ENCODE results near the gene GAL3ST1. TPM values are rescaled to one million over a fixed set of nuclear protein-coding genes. Genes with fewer than 3 reads are reported as not detected.

GAL3ST1 gene
- total and polyA plus RNA-seq, 2 of the 8 experiments (the other 6 are each of a cell fraction or from before 2014, with no cell fraction given), result 11.0 to 32.5 TPM

GRCh38 chr22:30506507-30506968, 67.9 kb downstream of the GAL3ST1 start:
- H3K79me1 ChIP-seq (ENCODE audit: low read depth, low read length), result no peaks in the 10 kb centered on the region
- TF ChIP-seq POLR2A (IDR thresholded peaks at IDR 0.05; ENCODE audit: control extremely low read depth in 1 of 2, low read depth in 2 of 2, low read length in 2 of 2), result no peak
- TF ChIP-seq BCL11A (IDR thresholded peaks at IDR 0.05; ENCODE audit: low read depth in 2 of 2, low read length in 2 of 2), result no peak
- no peak for TF ChIP-seq SIX5 (IDR thresholded peaks at IDR 0.05; ENCODE audit: low read depth, low read length)
- TF ChIP-seq TBP (IDR thresholded peaks at IDR 0.05; ENCODE audit: low read depth, low read length), result no peak
- no peak for TF ChIP-seq RNF2 (IDR thresholded peaks at IDR 0.05; ENCODE audit: borderline replicate concordance, low read depth, low read length, missing control alignments, poor library complexity, severe bottlenecking)
- no peak for TF ChIP-seq CHD2 (IDR thresholded peaks at IDR 0.05; ENCODE audit: low read length)
- TF ChIP-seq POU5F1 (IDR thresholded peaks at IDR 0.05; ENCODE audit: low read depth, low read length), result no peak
- H2AK5ac ChIP-seq (ENCODE audit: low read depth, low read length), result no peak overlapping the region
- H3K56ac ChIP-seq (replicated peaks; ENCODE audit: insufficient read length, low read depth, low read length), result no peak overlapping the region
- no peaks in the 10 kb centered on the region for H3K79me2 ChIP-seq (ENCODE audit: control insufficient read depth in 1 of 2, insufficient read depth in 2 of 2, low read length in 2 of 2)
- H3K27me3 ChIP-seq (replicated peaks in 1 of 4; ENCODE audit: control insufficient read depth in 3 of 4, extremely low read depth in 1 of 4, insufficient read depth in 3 of 4, low read length in 3 of 4), result peaks cover 0 to 4% (median 0%) of the 10 kb centered on the region in 4 experiments; a peak in 2 of 7 replicates
- no peak overlapping the region for H3K4me2 ChIP-seq (ENCODE audit: insufficient read depth in 1 of 2, low read depth in 2 of 2, low read length in 2 of 2)
- H4K20me1 ChIP-seq (replicated peaks in 1 of 2; ENCODE audit: control insufficient read depth in 1 of 2, insufficient read depth in 2 of 2, low read length in 2 of 2), result no peaks in the 10 kb centered on the region
- H3K23ac ChIP-seq (ENCODE audit: insufficient read length), result no peak overlapping the region
- no peak overlapping the region for H3K14ac ChIP-seq (ENCODE audit: insufficient read length)
- H3K9ac ChIP-seq (replicated peaks in 1 of 4; ENCODE audit: extremely low read depth in 1 of 4, low read depth in 3 of 4, low read length in 3 of 4), result no peak overlapping the region
- H3K23me2 ChIP-seq (ENCODE audit: low read depth, low read length), result peaks cover 5% of the 10 kb centered on the region; the same call in 1 of the 2 replicates
- no peak overlapping the region for H2BK120ac ChIP-seq (replicated peaks; ENCODE audit: low read depth, low read length)
- POLR2A ChIA-PET (ENCODE audit: partially characterized antibody), result interaction anchor here (0.9 kb wide), 1 partner anchor 31 kb away, joined by 3 read pairs; no protein-coding TSS in a partner anchor
- no peak overlapping the region for H3K4ac ChIP-seq (replicated peaks; ENCODE audit: insufficient read length, low read depth, low read length)
- peaks cover 0 to 4% (median 2%) of the 10 kb centered on the region in 4 experiments; a peak in 2 of 7 replicates for H3K4me1 ChIP-seq (replicated peaks in 1 of 4; ENCODE audit: control insufficient read depth in 3 of 4, insufficient read depth in 4 of 4, low read length in 3 of 4)
- no peak overlapping the region for H4K91ac ChIP-seq (replicated peaks; ENCODE audit: insufficient read length, low read length)
- no peak overlapping the region for H2BK15ac ChIP-seq (ENCODE audit: low read length)
- H4K8ac ChIP-seq (ENCODE audit: extremely low read depth, insufficient read depth, low read length), result no peak overlapping the region; the same call in 1 of the 2 replicates
- FAIRE-seq (no peak), DNase-seq (ENCODE audit: low read depth in 1 of 2, low spot score in 2 of 2) (no peak)
- H2BK12ac ChIP-seq (ENCODE audit: low read depth, low read length), result no peak overlapping the region
- H2BK5ac ChIP-seq (ENCODE audit: low read depth, low read length), result no peak overlapping the region
- no peak overlapping the region for H3K4me3 ChIP-seq (ENCODE audit: extremely low read depth in 1 of 4, insufficient read depth in 2 of 4, low read depth in 3 of 4, low read length in 4 of 4)
- CTCF ChIA-PET (ENCODE audit: partially characterized antibody), result interaction anchor here (1.6 kb wide), 2 partner anchors 9 to 15 kb away, joined by 4 read pairs; no protein-coding TSS in a partner anchor
- H3K18ac ChIP-seq (ENCODE audit: extremely low read depth, low read length), result no peak overlapping the region
- WGBS, 2 experiments (ENCODE audit: extremely low coverage in 1 of 2, insufficient coverage in 1 of 2, insufficient read length in 1 of 2, insufficient replicate concordance in 2 of 2, low coverage in 1 of 2, low lambda C conversion rate in 2 of 2, missing lambda C conversion rate in 1 of 2), result 86% methylated on average over 8 of the region's 8 CpGs; no CpG with 5 or more reads in 1 of the 2 experiments
- H3K36me3 ChIP-seq (ENCODE audit: control insufficient read depth in 2 of 4, insufficient read depth in 4 of 4, low read length in 3 of 4), result no peaks in the 10 kb centered on the region
- no peaks in the 10 kb centered on the region for H3K9me3 ChIP-seq (ENCODE audit: insufficient read depth in 2 of 2, low read depth in 1 of 2, low read length in 1 of 2)
- H2BK20ac ChIP-seq (ENCODE audit: low read length), result no peak overlapping the region
- no peak overlapping the region for H4K5ac ChIP-seq (ENCODE audit: insufficient read length, low read depth, low read length)
- no peak overlapping the region for H3K27ac ChIP-seq (ENCODE audit: low read depth, low read length)
- H2AFZ ChIP-seq (ENCODE audit: low read length), result no peak overlapping the region

Data from H1 (cell line).